Glomerular visceral epithelial cell (primary cell): Measurements from ENCODE around the gene METTL24.
"Not testable (repeated sequence)": the region's sequence is repeated elsewhere in the genome, so short reads cannot be mapped to it uniquely, and the experiment has no call there.

Source experiments
- DNase-seq: peaks from one replicate; pipeline ENCODE4 v3.0.0-alpha.2; 2016; ENCODE audit errors: extremely low spot score

METTL24 gene

DNA sequence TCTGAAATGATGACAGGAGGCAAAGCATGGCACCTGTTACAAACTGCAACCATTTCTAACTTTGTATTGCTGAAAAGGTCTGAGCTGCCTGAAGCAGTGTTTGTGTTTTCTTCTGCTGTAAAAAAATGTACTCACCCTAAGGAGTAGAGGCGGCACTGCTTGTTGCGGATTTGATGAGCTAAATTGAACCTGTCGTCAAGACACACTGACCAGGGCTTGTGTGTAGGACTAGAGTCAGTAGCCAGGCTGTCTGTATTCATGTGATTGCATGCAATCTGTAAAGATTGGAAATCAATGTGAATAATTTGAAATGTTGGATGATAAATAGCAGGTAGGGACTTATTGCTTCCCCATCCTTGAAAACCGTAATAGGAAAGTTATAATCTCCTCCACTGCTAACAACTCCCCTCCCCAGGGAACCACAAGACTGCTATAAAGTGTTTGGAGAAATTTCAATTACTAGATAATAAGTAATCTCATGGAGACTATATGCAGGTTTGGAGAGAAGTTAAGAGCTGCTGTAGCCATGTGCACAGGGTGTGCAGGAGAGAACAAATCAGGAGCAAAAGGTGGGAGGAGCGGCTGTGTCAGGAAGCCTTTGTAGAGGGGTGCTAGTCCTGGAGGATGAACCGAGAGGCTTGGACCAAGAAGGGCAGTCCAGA lies 42.8 kb downstream of the METTL24 start:
- DNase-seq: no peak

- DNase-seq: no peak
These were observed 47.2 kb downstream of the METTL24 start for GRCh38 chr6:110310861-110311446.

DNA sequence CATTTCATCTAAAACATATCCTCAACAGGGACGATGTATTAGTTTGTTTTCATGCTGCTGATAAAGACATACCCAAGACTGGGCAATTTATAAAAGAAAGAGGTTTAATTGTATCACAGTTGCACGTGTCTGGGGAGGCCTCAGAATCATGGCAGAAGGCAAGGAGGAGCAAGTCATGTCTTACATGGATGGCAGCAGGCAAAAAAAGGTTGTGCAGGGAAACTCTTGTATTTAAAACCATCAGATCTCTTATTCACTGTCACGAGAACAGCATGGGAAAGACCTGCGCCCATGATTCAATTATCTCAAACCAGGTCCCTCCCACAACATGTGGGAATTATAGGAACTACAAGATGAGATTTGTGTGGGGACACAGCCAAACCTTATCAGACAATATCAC lies 48.7 kb downstream of the METTL24 start:
- DNase-seq: not testable (repeated sequence)

- no peak for DNase-seq
These were observed 50.8 kb downstream of the METTL24 start for GRCh38 chr6:110307368-110307767.

DNA sequence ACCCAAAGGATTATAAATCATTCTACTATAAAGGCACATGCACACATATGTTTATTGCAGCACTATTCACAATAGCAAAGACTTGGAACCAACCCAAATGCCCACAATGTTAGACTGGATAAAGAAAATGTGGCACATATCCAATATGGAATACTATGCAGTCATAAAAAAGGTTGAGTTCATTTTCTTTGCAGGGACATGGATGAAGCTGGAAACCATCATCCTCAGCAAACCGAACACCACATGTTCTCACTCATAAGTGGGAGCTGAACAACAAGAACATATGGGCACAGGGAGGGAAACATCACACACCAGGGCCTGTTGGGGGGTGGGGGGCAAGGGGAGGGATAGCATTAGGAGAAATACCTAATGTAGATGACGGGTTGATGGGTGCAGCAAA lies 52.3 kb downstream of the METTL24 start:
- DNase-seq: not testable (repeated sequence)

DNA sequence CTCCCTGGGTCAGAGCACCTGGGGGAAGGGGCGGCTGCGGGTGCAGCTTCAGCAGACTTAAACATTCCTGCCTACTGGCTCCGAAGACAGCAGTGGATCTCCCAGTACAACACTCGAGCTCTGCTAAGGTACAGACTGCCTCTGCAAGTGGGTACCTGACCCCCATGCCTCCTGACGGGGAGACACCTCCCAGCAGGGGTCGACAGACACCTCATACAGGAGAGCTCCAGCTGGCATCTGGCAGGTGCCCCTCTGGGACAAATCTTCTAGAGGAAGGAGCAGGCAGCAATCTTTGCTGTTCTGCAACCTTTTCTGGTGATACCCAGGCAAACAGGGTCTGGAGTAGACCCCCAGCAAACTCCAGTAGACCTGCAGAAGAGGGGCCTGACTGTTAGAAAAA lies 54.5 kb downstream of the METTL24 start:
- not testable (repeated sequence) for DNase-seq

DNA sequence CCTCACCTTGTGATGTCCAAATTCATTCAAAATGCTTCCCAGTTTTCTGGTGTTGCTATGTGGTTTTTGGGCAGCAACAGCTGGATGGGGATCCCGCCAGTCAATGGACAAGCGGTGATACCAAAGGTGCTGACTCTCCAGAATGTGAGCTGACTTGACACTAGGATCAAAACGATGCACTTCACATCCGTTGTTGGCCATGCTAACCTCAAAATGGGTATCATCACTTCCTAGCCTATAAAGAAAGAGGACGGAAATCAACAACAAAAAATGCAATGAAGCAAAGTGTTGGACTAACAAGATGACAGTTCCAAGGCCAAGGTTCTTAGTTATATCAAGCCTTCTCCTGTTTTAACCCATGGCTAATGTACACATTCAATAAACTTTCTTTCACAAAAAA lies 59.2 kb downstream of the METTL24 start:
- DNase-seq: no peak

- DNase-seq: no peak
These were observed 59.7 kb downstream of the METTL24 start for GRCh38 chr6:110298411-110298810.

GRCh38 chr6:110296241-110297025 lies 61.7 kb downstream of the METTL24 start:
- no peak for DNase-seq

- no peak for DNase-seq
These were observed 62.5 kb downstream of the METTL24 start for GRCh38 chr6:110295451-110296165.

- DNase-seq: no peak
These were observed 70.4 kb downstream of the METTL24 start for GRCh38 chr6:110287462-110288341.

DNA sequence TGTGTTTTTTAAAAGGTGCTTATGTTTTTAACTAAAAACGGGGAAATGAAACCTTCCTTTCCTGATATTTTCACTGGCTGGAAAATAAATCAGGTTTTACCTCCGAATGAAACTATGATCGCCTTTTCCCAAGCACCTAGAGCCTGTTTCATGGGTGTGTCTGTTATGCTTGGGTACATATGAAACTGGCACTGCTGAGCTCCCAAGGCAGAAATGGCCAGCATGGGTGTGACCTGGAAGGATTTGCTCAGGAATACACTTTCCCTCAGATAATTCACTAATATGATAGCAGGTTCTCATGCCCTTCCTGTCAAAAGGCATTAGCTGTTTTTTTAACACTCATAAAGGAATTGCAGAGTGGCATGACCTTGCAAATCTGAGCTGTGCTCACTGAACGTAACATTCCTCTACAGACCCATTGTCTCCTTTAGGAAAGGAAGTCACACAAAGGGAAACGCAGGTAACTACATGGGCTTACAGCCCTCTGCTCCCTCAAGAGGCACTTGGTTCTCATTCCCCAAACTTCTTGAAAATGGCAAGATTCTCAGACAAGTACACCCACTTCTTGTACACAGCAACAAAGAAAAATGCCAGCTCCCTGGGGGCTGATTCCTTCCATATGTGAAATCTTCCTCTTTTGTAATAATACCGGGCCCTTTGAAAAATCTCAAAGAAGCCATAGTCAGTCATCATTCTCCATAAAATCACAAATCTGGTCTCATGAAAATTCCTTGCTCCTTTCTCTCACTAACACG lies 72.7 kb downstream of the METTL24 start:
- no peak for DNase-seq

DNA sequence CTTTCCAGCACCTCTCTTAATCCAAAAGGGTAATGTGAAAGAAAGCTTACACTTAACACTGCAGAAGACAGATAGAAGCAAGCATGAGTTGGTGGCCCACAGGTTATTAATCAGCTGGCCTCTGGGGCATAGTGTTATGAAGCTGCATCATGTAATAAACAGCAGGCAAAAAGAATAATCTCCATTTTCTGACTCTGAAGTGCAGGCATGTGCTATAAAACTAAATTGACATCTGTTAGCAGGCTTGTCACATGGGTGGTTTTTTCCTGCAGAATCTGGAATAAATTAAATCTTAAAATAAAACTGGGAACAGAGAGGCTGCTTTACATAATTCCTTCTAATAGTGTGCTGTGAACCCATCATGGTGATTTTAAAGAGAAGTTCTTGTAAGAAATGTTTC lies 73.3 kb downstream of the METTL24 start:
- DNase-seq: no peak

- DNase-seq: no peak
These were observed 74.5 kb downstream of the METTL24 start for GRCh38 chr6:110283657-110284056.

GRCh38 chr6:110282412-110282811 lies 75.7 kb downstream of the METTL24 start:
- DNase-seq: no peak

DNA sequence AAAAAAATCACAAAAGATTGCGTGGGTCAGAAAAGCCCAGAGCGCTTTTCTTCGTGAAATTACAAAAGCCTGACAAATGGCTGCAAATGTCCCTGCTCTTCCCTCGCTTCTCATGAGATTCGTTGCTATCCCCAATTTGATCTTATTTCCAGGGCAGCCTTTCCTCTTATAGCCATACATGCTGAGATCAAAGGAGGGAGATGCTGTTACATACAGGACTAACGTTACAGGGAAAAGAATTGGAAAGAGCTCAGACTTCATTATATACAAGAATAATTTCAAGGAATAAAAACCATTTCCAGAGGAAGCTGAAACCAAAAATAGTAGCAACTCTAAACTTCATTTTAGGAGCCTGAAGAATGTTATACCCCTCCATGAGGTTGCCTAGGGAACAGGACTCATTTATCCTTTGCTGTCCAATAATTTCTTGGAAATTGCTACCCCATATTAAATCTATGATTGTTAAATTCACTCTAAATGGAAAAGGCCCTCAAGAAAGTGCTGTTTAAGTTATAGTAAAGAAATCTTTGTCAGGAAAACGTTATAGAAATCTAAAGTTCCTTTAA lies 81.0 kb downstream of the METTL24 start:
- DNase-seq: no peak

DNA sequence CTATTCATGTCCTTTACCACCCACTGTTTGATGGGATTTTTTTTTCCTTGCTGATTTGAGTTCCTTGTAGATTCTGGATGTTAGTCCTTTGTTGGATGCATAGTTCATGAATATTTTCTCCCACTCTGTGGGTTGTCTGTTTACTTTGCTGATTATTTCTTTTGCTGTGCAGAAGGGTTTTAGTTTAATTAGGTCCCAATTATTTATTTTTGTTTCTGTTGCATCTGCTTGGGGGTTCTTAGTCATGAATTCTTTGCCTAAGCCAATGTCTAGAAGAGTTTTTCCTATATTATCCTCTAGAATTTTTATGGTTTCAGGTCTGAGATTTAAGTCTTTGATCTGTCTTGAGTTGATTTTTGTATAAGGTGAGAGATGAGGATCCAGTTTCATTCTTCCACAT lies 85.4 kb downstream of the METTL24 start:
- DNase-seq: not testable (repeated sequence)

DNA sequence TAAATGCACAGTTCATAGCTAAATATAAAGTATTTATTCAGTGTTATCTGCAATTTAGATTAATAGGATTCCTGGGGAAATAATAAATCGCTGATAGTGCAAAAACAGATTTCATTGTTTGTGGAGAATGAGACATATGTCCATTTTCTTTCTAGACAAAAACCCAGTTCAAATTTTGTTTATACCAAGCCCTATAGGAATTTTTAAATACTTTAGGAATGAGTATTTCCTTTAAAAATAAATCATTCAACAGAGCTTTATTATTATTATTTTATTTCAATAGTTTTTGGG lies 86.5 kb downstream of the METTL24 start:
- no peak for DNase-seq

- DNase-seq: no peak
These were observed 88.0 kb downstream of the METTL24 start for GRCh38 chr6:110270165-110270564.

- DNase-seq: no peak
These were observed 88.5 kb downstream of the METTL24 start for GRCh38 chr6:110269623-110270022.

DNA sequence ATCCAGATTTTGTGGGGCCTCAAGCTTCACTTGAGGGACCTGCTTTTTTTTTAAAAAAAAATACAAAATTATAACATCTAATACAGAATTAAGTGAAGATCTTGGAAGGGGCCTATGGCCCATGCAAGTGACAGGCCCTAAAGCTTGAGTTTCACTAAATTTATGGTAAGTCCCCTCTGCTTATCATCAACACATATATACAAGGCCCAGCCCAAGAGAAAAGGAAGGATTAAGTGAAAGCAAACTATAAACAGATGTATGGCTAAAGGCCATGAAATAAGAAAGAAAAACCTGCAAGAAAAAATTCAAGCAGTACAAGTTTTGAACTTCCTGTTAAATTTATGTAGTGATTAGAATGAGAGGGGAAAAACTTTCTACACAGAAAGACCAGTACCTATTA lies 91.2 kb downstream of the METTL24 start:
- no peak for DNase-seq
